Posterior vena cava (tissue), 2 donors: ENCODE results near the gene RRP1B. TPM values are rescaled to one million over a fixed set of nuclear protein-coding genes. Genes with fewer than 3 reads are reported as not detected.
A peak's percentile ranks its signal among the peaks of the same experiment; 100 is the strongest.

Experiments used
- DNase-seq: peaks from one replicate; pipeline ENCODE4 v3.0.0-alpha.2; 2020; ENCODE audit warnings: low spot score
- intact Hi-C, 2 donors: fragments of 100-400 bp; cut with DNase I; formaldehyde crosslinking; loops; one replicate each; pipeline versions ENCODE4 v1.14.1 to v1.14.2; 2022 to 2023
- total RNA-seq, 2 donors: library from RNA; stranded (reverse); fragmentation: NEBNext Ultra II Directional; extraction: Animal tissue kit (Norgen Biotek cat#: 25700); gene quantifications; one replicate each; pipeline ENCODE4 v1.2.1, GENCODE V29; 2021
- donor health status: DM: yes; HTN: yes; CAD: no.
- donor health status: DM: yes; HTN: yes; CAD: no.

Gene RRP1B
- total RNA-seq, 2 donors from 2014 or later: 14.6 to 15.2 TPM

- peak; percentile 97 for DNase-seq
- intact Hi-C loops: no loop called here
Measured at GRCh38 chr21:43718872-43719747, 59.8 kb downstream of the RRP1B start, which contains the start of gene PDXK. Gene PDXK (plus strand): TSS chr21:43719129. CDS start chr21:43719295, 166 bp downstream.

GRCh38 chr21:43719748-43720538 is 60.6 kb downstream of the RRP1B start:
- intact Hi-C loops: loop anchor here in 1 of 2 donors (5.0 kb wide), 1 partner anchor 57 kb away; the partner anchor contains the start of gene CSTB
- peak; percentile 87 for DNase-seq

GRCh38 chr21:43720539-43721166 is 61.3 kb downstream of the RRP1B start:
- peak; percentile 76 for DNase-seq
- intact Hi-C loops: loop anchor here in 1 of 2 donors (5.0 kb wide), 1 partner anchor 57 kb away; the partner anchor contains the start of gene CSTB

- DNase-seq: no peak
- intact Hi-C loops: loop anchor here in 1 of 2 donors (5.0 kb wide), 1 partner anchor 56 kb away; the partner anchor contains the start of gene CSTB
Measured at GRCh38 chr21:43721206-43721605, 61.8 kb downstream of the RRP1B start.

DNA sequence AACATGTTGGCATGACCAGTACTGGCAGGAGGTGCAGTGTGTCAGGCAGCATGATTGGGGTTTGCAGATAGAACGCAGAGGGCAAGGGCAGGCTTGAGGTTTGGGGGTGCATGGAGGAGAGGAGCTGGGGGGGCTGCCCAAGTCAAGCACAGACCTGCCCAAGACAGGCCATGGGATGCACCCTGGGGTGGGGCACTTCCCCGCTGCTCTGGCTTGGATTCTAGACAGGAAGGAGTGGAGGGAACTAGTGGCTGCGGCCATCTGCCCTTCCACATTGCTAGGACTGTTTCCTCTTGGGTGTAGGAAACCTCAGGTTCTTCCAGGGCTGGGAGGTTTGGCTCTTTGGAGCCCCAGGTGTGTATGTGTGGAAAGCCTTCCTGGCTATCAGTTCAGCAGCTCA is 62.6 kb downstream of the RRP1B start:
- intact Hi-C loops: loop anchor here in 1 of 2 donors (5.0 kb wide), 1 partner anchor 55 kb away; the partner anchor contains the start of gene CSTB
- no peak for DNase-seq

GRCh38 chr21:43723648-43724047 is 64.3 kb downstream of the RRP1B start:
- intact Hi-C loops: loop anchor here (2.0 to 5.0 kb wide), 2 partner anchors 53 to 54 kb away; partner anchors contain the start of gene CSTB (in 1 of the 2)
- DNase-seq: no peak

GRCh38 chr21:43726686-43727518 is 67.5 kb downstream of the RRP1B start:
- no peak for DNase-seq
- intact Hi-C loops: no loop called here

DNA sequence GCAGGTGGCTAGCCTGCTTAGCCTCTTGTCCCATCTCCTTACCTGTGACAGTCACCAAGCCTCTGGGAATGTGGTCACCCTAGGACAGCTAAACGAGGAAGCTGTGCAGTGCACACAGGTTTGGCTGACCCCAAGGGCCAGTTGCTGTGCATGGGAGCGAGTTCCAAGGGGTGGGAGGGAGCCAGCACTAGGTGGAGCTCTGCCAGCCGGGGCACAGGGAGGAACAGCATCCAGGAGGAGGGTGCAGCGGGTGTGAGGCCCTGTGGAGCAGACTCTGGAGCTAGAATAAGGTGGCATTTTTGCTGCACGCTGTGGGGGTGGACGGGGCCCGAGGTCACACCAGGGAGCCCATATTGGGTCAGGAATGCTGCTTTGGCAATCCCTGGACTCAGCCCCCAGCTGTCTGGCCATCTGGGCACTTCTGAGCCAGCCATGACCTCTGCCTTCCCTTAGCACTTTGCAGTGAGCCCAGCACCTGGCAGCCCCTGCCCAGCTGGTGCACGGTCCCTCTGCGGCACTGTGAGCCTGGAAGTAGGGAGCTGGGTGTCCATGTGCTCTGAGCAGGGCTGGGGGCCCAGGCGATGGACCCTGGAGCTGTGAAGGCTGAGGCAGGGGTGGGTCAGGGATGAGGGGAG is 68.3 kb downstream of the RRP1B start:
- intact Hi-C loops: no loop called here
- DNase-seq: no peak

- intact Hi-C loops: no loop called here
- DNase-seq: no peak
Measured at GRCh38 chr21:43728154-43728466, 68.8 kb downstream of the RRP1B start.

DNA sequence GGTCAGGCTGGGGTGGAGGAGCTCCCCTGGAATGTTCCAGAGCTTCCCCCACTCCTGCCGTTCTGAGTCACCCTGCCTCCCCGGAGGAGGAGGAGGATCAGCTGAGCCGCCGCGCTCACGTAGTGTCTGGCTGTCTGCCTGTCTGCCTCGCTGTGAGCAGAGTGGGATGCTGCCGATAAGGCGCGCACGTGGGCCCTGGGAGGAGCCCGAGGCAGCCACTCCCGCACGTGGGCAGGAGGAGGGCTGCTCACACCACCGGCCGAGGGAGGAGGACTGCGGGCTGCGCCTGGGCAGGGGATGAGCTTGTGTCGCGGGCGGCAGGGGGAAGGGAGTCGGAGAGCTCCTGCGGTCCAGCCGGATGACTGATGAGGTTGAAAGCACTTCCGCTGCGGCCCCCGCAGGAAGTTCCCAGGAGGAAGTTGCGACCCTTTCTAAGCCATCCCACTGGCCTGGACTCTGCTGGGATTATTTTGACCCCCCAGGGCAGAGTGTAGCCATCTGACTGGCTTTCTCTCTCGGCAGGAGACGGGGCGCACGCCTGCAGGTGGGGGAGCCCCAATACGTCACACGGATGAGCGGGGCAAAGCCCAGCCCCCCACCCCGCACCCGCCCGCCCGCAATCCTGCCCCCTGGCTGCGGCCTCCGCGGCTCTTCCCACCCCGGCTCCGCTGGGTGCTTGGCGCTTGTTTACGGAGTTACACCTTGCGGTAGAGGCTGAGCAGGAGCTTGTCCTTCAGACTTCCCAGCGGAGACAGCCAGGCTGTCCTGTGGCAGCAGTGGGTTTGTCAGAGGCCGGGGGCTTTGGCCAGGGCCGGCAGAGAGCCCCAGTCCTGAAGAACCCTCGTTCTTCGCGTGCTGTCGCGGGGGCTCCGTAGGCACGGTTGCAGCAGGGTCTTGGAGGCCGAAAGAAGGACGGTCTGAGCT is 69.4 kb downstream of the RRP1B start:
- peak; percentile 99 for DNase-seq
- intact Hi-C loops: no loop called here

DNA sequence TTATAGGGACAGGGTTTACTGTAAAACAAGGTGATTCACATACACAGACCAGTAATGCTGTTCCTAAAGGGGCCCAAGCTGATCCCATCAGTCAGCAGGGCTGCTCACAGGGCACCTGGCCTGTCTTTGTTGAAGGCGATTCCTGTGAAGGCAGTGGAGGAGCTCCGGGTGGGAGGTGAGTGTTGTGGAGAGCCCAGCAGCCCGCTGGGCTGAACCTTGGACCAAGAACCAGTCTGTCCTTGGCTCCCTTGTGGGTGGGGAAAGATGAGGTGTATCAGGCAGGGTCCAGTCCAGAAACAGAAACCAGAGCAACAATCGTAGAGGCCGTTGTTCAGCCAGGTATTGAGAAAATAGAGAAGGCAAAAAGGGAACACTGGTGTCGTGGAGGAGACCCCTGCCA is 72.1 kb downstream of the RRP1B start:
- DNase-seq: no peak
- intact Hi-C loops: no loop called here

GRCh38 chr21:43731891-43732711 is 72.7 kb downstream of the RRP1B start:
- intact Hi-C loops: no loop called here
- DNase-seq: no peak

DNA sequence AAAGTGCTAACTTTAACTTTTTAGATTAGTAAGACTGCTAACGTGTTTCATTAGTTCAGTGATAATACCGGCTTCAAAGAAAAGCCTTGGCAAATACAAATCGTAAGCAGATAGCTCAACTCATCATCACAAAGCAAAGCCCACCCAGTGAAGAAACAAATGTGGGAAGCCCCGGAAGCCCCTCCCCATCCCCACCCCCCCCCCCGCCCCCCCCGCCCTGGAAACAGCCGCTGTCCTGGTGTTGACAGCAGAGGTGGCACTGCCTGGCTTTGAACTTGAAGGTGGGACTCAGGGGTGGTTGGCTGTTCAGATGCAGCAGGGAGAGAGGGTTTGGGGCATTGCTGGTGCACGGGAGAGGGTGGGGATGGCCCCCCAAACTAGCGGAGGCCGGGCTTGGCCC is 73.7 kb downstream of the RRP1B start:
- no peak for DNase-seq
- intact Hi-C loops: no loop called here

GRCh38 chr21:43733529-43734071 is 74.2 kb downstream of the RRP1B start:
- no peak for DNase-seq
- intact Hi-C loops: no loop called here

GRCh38 chr21:43734131-43734927 is 75.0 kb downstream of the RRP1B start:
- DNase-seq: no peak
- intact Hi-C loops: no loop called here

- intact Hi-C loops: no loop called here
- DNase-seq: no peak
Measured at GRCh38 chr21:43734928-43735229, 75.5 kb downstream of the RRP1B start.
